Tibial nerve (tissue), 3 donors: ENCODE results near the gene COL10A1.
A peak's percentile ranks its signal among the peaks of the same experiment; 100 is the strongest.

Experiments used
- CTCF ChIP-seq, 5 experiments: fragments of 200-600 bp in 3 of 5; fragments of 450-650 bp in 2 of 5; sonication (generic) in 3 of 5; IDR thresholded peaks; one replicate each; pipeline ENCODE4 v1.5.1; 2016 to 2019; ENCODE audit warnings: antibody characterized with exemption in 5 of 5, mild to moderate bottlenecking in 3 of 5, moderate library complexity in 2 of 5
- POLR2A ChIP-seq, 2 donors: fragments of 450-650 bp; IDR thresholded peaks; one replicate each; pipeline ENCODE4 v1.6.1; 2017; ENCODE audit warnings: antibody characterized with exemption in 2 of 2, mild to moderate bottlenecking in 2 of 2, moderate library complexity in 2 of 2

GRCh38 chr6:116096979-116097816, 28.7 kb downstream of the COL10A1 start:
- no peak for TF ChIP-seq POLR2A (IDR thresholded peaks at IDR 0.05)
- TF ChIP-seq CTCF (IDR thresholded peaks at IDR 0.05): peak in 3 of 5 experiments; percentile 30 to 48 (median 46)
